ENCODE data around the gene BCAM. TPM values are rescaled to one million over a fixed set of nuclear protein-coding genes. Genes with fewer than 3 reads are reported as not detected.

Gene BCAM
- total and polyA plus RNA-seq, 2 of the 4 experiments (the other 2 are of a cell fraction): 2.3 to 35.7 TPM

DNA sequence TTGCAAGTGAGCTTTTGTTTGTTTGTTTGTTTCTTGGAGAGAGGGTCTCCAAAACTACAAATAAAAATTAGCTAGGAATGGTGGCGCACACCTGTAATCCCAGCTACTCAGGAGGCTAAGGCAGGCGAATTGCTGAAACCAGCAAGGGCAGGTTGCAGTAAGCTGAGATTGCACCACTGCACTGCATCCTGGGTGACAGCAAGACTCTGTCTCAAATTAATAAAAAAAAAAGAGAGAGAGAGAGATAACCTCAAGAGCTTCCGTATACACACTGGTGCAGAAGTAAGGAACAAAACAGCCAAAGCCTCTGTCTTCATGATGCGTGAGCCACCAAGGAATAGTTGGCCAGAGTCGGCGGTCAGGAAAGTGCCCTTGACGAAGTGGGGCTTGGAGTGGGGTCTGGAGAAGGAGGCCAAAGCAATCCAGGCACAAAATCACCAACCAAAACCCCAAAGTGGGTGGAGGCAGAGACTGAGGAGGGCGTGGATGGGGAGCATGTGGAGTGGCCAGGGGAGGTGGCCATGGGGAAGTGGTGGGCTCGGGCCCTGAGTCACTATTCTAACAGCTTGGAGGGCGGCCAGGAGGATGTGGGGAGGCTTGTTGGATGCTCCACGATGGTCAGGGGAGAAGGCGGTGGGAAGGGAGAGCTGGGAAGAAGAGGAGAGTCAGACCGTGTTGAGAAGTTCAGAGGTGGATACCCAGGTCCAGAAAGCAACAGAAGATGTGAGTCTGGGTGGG is 61.0 kb downstream of the BCAM start:
- H4K20me1 ChIP-seq (ENCODE audit: insufficient read depth, low read length): peaks cover 48% of the 10 kb centered on the region
- peak; percentile 84 for DNase-seq

More for the DNA sequence above, 61.0 kb downstream of the BCAM start:
- ATAC-seq (ENCODE audit: low read depth): peak; percentile 65
- TF ChIP-seq MXI1 (IDR thresholded peaks at IDR 0.05; ENCODE audit: borderline replicate concordance, low read depth, low read length) (peak; percentile 74; the same call in 1 of the 2 replicates), POLR2A (IDR thresholded peaks at IDR 0.05; ENCODE audit: low read depth, low read length) (no peak), CHD1 (IDR thresholded peaks at IDR 0.05; ENCODE audit: low read depth, low read length) (no peak)
- Histone ChIP-seq H3K23ac (ENCODE audit: low read depth, low read length) (no peak overlapping the region), H2AFZ (replicated peaks; ENCODE audit: low read length, poor library complexity) (peak overlapping the region; percentile 65), H3K36me3 (ENCODE audit: control insufficient read depth, insufficient read depth, low read length) (peaks cover 75% of the 10 kb centered on the region), H4K91ac (ENCODE audit: insufficient read depth, low read depth, low read length) (no peak overlapping the region), H3K56ac (ENCODE audit: extremely low read depth, insufficient read depth, low read length) (no peak overlapping the region), H3K79me1 (ENCODE audit: low read depth in 1 of 2, low read length in 2 of 2) (peaks cover 38 to 86% of the 10 kb centered on the region in 2 experiments), H4K5ac (ENCODE audit: low read depth, low read length) (no peak overlapping the region), H3K4me1 (ENCODE audit: control insufficient read depth, insufficient read depth, low read length) (peaks cover 2% of the 10 kb centered on the region; the same call in 1 of the 2 replicates), H3K4me3 (ENCODE audit: insufficient read depth, low read depth, low read length) (no peak overlapping the region), H3K14ac (replicated peaks; ENCODE audit: low read depth, low read length) (no peak overlapping the region), H2BK20ac (ENCODE audit: low read depth, low read length) (no peak overlapping the region), H3K9me3 (ENCODE audit: control insufficient read depth, insufficient read depth, low read length) (no peaks in the 10 kb centered on the region), H2AK9ac (replicated peaks; ENCODE audit: low read depth, low read length, poor library complexity) (peak overlapping the region; percentile 60), H3K4ac (ENCODE audit: low read depth, low read length) (no peak overlapping the region), H3K9ac (ENCODE audit: low read depth, low read length) (no peak overlapping the region), H3K27me3 (ENCODE audit: control insufficient read depth, insufficient read depth, low read length) (no peaks in the 10 kb centered on the region), H3K18ac (ENCODE audit: low read depth, low read length) (no peak overlapping the region), H4K8ac (ENCODE audit: low read depth in 2 of 2, low read length in 2 of 2) (peak overlapping the region in 1 of 2 experiments; percentile 31; a peak in 1 of 4 replicates), H2BK120ac (ENCODE audit: low read depth, low read length) (no peak overlapping the region), H2BK15ac (ENCODE audit: low read depth, low read length) (no peak overlapping the region), H3K27ac (ENCODE audit: insufficient read depth, low read length) (no peak overlapping the region), H2AK5ac (ENCODE audit: low read depth, low read length) (peak overlapping the region; percentile 54; the same call in 1 of the 2 replicates), H2BK5ac (ENCODE audit: low read depth, low read length, poor library complexity, severe bottlenecking) (no peak overlapping the region), H3K9me1 (ENCODE audit: insufficient read depth, low read length) (peaks cover 14% of the 10 kb centered on the region), H3K4me2 (ENCODE audit: low read depth, low read length) (no peak overlapping the region)
- in situ Hi-C loops (cut with MboI; ENCODE audit: low sequenced_read_pairs): no loop called here
- BruUV-seq (replicated peaks): no TSS peak
- dilution Hi-C loops (cut with HindIII; ENCODE audit: low sequenced_read_pairs, unreplicated experiment): no loop called here
- intact Hi-C loops (cut with micrococcal nuclease): no loop called here
- ChIA-PET POLR2A (ENCODE audit: unreplicated experiment) (interaction anchor here (0.6 kb wide), 1 partner anchor 99 kb away, joined by 6 read pairs; no protein-coding TSS in a partner anchor), CTCF (no interaction called here)
- 19% methylated on average over 3 of the region's 13 CpGs; no CpG with 5 or more reads in 1 of the 2 experiments for WGBS, 2 experiments (ENCODE audit: extremely low coverage in 2 of 2, insufficient read length in 1 of 2)

Small RNA genes within 50 kb of the gene (microRNA-seq; reads per million reads assigned to microRNA genes)
- gene RF00156 (ENCODE audit: insufficient read depth, insufficient read length): not detected

Small RNA genes within 50 kb of the gene (small RNA-seq; reads per million reads assigned to genes)
- gene RF00156: 0 to 0.18 (median 0) reads per million in 5 experiments

Other genes with a start within 250 kb of the BCAM start
- under 0.01 TPM in 1 of 2 replicates, not detected in the other for gene IGSF23, start 195.5 kb upstream of the BCAM start, total RNA-seq (2012; rRNA removed)
- 0.26 and 0.27 TPM in 2 replicates for gene IGSF23, start 195.5 kb upstream of the BCAM start, polyA plus RNA-seq (2012; rRNA removed)
- 93.0 and 106 TPM in 2 replicates for gene PVR, start 165.2 kb upstream of the BCAM start, total RNA-seq (2012; rRNA removed)
- 117 and 122 TPM in 2 replicates for gene PVR, start 165.2 kb upstream of the BCAM start, polyA plus RNA-seq (2012; rRNA removed)
- 0.56 and 0.72 TPM in 2 replicates for gene CEACAM19, start 137.6 kb upstream of the BCAM start, total RNA-seq (2012; rRNA removed)
- 9.3 and 10.3 TPM in 2 replicates for gene CEACAM19, start 137.6 kb upstream of the BCAM start, polyA plus RNA-seq (2012; rRNA removed)
- not detected in 2 replicates for gene CEACAM16, start 110.0 kb upstream of the BCAM start, total RNA-seq (2012; rRNA removed)
- not detected in 2 replicates for gene CEACAM16, start 110.0 kb upstream of the BCAM start, polyA plus RNA-seq (2012; rRNA removed)
- 1.6 and 1.9 TPM in 2 replicates for gene BCL3, start 60.4 kb upstream of the BCAM start, total RNA-seq (2012; rRNA removed)
- 24.1 and 26.0 TPM in 2 replicates for gene BCL3, start 60.4 kb upstream of the BCAM start, polyA plus RNA-seq (2012; rRNA removed)
- gene CBLC, start 31.2 kb upstream of the BCAM start, total RNA-seq (2012; rRNA removed): not detected in 2 replicates
- gene CBLC, start 31.2 kb upstream of the BCAM start, polyA plus RNA-seq (2012; rRNA removed): not detected in 2 replicates
- 77.8 and 78.0 TPM in 2 replicates for gene NECTIN2, start 37.2 kb downstream of the BCAM start, total RNA-seq (2012; rRNA removed)
- 169 and 170 TPM in 2 replicates for gene NECTIN2, start 37.2 kb downstream of the BCAM start, polyA plus RNA-seq (2012; rRNA removed)
- gene TOMM40, start 82.2 kb downstream of the BCAM start, total RNA-seq (2012; rRNA removed): 51.4 and 54.8 TPM in 2 replicates
- gene TOMM40, start 82.2 kb downstream of the BCAM start, polyA plus RNA-seq (2012; rRNA removed): 62.6 and 71.9 TPM in 2 replicates
- gene APOE, start 96.7 kb downstream of the BCAM start, total RNA-seq (2012; rRNA removed): 0.18 TPM in 1 of 2 replicates, not detected in the other
- 2.0 and 2.5 TPM in 2 replicates for gene APOE, start 96.7 kb downstream of the BCAM start, polyA plus RNA-seq (2012; rRNA removed)
- gene APOC1, start 105.5 kb downstream of the BCAM start, total RNA-seq (2012; rRNA removed): not detected in 2 replicates
- 1.1 and 1.4 TPM in 2 replicates for gene APOC1, start 105.5 kb downstream of the BCAM start, polyA plus RNA-seq (2012; rRNA removed)
- not detected in 2 replicates for gene APOC4, start 133.1 kb downstream of the BCAM start, total RNA-seq (2012; rRNA removed)
- gene APOC4, start 133.1 kb downstream of the BCAM start, polyA plus RNA-seq (2012; rRNA removed): not detected in 2 replicates
- gene APOC2, start 136.9 kb downstream of the BCAM start, total RNA-seq (2012; rRNA removed): not detected in 2 replicates
- gene APOC2, start 136.9 kb downstream of the BCAM start, polyA plus RNA-seq (2012; rRNA removed): not detected in 2 replicates
- 23.8 and 27.8 TPM in 2 replicates for gene CLPTM1, start 146.3 kb downstream of the BCAM start, total RNA-seq (2012; rRNA removed)
- 88.8 and 93.2 TPM in 2 replicates for gene CLPTM1, start 146.3 kb downstream of the BCAM start, polyA plus RNA-seq (2012; rRNA removed)
- 5.0 TPM in 2 replicates for gene RELB, start 192.4 kb downstream of the BCAM start, total RNA-seq (2012; rRNA removed)
- 17.2 and 19.9 TPM in 2 replicates for gene RELB, start 192.4 kb downstream of the BCAM start, polyA plus RNA-seq (2012; rRNA removed)
- 19.9 and 20.6 TPM in 2 replicates for gene CLASRP, start 229.9 kb downstream of the BCAM start, total RNA-seq (2012; rRNA removed)
- gene CLASRP, start 229.9 kb downstream of the BCAM start, polyA plus RNA-seq (2012; rRNA removed): 31.7 and 34.9 TPM in 2 replicates